Measurements from ENCODE around the gene CCDC182. TPM values are rescaled to one million over a fixed set of nuclear protein-coding genes. Genes with fewer than 3 reads are reported as not detected.

Gene CCDC182
- total and polyA plus RNA-seq, 2 experiments from 2014 or later = not detected

GRCh38 chr17:57697197-57697596 lies 47.9 kb downstream of the CCDC182 start:
- Histone ChIP-seq H3K4me2 (no peak overlapping the region), H3F3A (replicated peaks; ENCODE audit: low read depth) (no peaks in the 10 kb centered on the region), H3K9me2 (ENCODE audit: insufficient read depth) (peaks cover 10% of the 10 kb centered on the region; the same call in 1 of the 2 replicates), H2AFZ (no peak overlapping the region), H3K4me1 (ENCODE audit: insufficient read depth) (peaks cover 4% of the 10 kb centered on the region), H3K27me3 (ENCODE audit: insufficient read depth) (no peaks in the 10 kb centered on the region), H3K36me3 (ENCODE audit: insufficient read depth) (no peaks in the 10 kb centered on the region), H3K79me2 (replicated peaks; ENCODE audit: insufficient read depth) (no peaks in the 10 kb centered on the region), H3K27ac (ENCODE audit: low read depth) (no peak overlapping the region), H3K4me3 (no peak overlapping the region), H4K20me1 (replicated peaks; ENCODE audit: insufficient read depth) (no peaks in the 10 kb centered on the region)
- TF ChIP-seq EZH2 (IDR thresholded peaks at IDR 0.05; ENCODE audit: low read depth, unreplicated experiment) (no peak), EZH2phosphoT487 (IDR thresholded peaks at IDR 0.05; ENCODE audit: unreplicated experiment) (no peak), CREB1 (CRISPR knock-in tag; IDR thresholded peaks at IDR 0.05; ENCODE audit: low read depth) (no peak), CTCF (conservative IDR thresholded peaks at IDR 0.05; ENCODE audit: low read depth in 2 of 2) (no peak), ZNF331 (CRISPR knock-in tag; IDR thresholded peaks at IDR 0.05; ENCODE audit: low read depth) (no peak), STAT1 (IDR thresholded peaks at IDR 0.05; ENCODE audit: unreplicated experiment) (no peak), REST (IDR thresholded peaks at IDR 0.05; ENCODE audit: unreplicated experiment) (no peak), JUNB (IDR thresholded peaks at IDR 0.05; ENCODE audit: unreplicated experiment) (no peak), ZNF114 (CRISPR knock-in tag; IDR thresholded peaks at IDR 0.05) (no peak), ETS1 (IDR thresholded peaks at IDR 0.05) (no peak), POLR2AphosphoS5 (IDR thresholded peaks at IDR 0.05; ENCODE audit: low read depth) (no peak), ZNF462 (CRISPR knock-in tag; IDR thresholded peaks at IDR 0.05) (no peak), NANOG (IDR thresholded peaks at IDR 0.05; ENCODE audit: borderline replicate concordance) (no peak)
- ATAC-seq = no peak
- Mint-ChIP-seq H3K4me3 (no peak overlapping the region), H3K4me1 (peaks cover 8% of the 10 kb centered on the region; the same call in 2 of the 3 replicates), H3K9me3 (peaks cover 5% of the 10 kb centered on the region; the same call in 2 of the 3 replicates), H3K27me3 (ENCODE audit: insufficient read depth, low read depth, poor library complexity) (no peaks in the 10 kb centered on the region), H3K36me3 (ENCODE audit: low read depth) (peaks cover 2% of the 10 kb centered on the region; the same call in 1 of the 3 replicates), H3K27ac (no peak overlapping the region)
- DNase-seq (ENCODE audit: low spot score) = no peak
